Stimulated activated naive CD8-positive, alpha-beta T cell treated with anti-CD3 and anti-CD28 coated beads, Interleukin-15, Interleukin-2, amounts not matched to agents 100 ng/mL and 50 ng/mL, for 24 hours (primary cell): Measurements from ENCODE around the gene EMC9.

Experiments used
- H3K27ac Mint-ChIP-seq: one replicate; pipeline ENCODE4 v1.8.0; 2021; ENCODE audit warnings: mild to moderate bottlenecking, mixed read lengths
- H3K27me3 Mint-ChIP-seq: one replicate; pipeline ENCODE4 v1.8.0; 2021; ENCODE audit warnings: mixed read lengths
- H3K36me3 Mint-ChIP-seq: one replicate; pipeline ENCODE4 v1.8.0; 2021; ENCODE audit warnings: low read depth, mixed read lengths
- H3K4me1 Mint-ChIP-seq: one replicate; pipeline ENCODE4 v1.8.0; 2021; ENCODE audit warnings: low read depth, mixed read lengths
- H3K4me3 Mint-ChIP-seq: one replicate; pipeline ENCODE4 v1.8.0; 2021; ENCODE audit warnings: mild to moderate bottlenecking, mixed read lengths
- H3K9me3 Mint-ChIP-seq: one replicate; pipeline ENCODE4 v1.8.0; 2021; ENCODE audit warnings: mixed read lengths

EMC9 gene

DNA sequence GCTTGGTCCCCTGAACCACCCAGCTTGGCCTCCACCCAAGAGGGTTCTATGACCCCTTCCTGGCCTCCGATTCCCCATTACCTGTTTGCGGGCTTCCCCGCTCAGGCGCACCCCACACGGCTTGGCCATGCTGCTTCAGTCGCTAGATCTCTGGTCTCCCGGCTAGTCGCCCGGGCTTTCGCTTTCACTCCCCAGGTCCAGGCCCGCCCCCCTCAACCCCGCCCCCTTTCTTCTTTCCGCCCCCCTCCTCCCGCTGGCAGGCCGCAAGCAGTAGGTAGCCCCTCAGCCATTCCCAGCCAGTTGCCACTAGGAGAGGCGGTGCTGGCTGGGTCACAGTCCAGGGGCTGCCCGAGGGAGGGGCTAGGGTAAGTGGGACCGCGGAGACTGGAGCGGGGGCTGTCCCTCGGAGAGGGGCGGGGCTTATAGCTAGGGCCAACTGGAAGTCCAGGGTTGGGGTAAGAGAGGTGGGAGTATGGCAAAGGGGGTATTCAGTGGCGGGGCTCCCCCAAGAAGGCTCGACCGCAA, 5.1 kb upstream of the EMC9 start, which contains the start of gene PSME2:
Gene PSME2, minus strand, starts transcription at position 158 of the 525 bp plus-strand sequence. Its CDS starts 29 bp downstream, at position 129.
- H3K4me1 Mint-ChIP-seq, result peaks cover 68% of the 10 kb centered on the region
- H3K4me3 Mint-ChIP-seq, result peak within 1 kb of the TSS; percentile 99
- no peaks in the 10 kb centered on the region for H3K27me3 Mint-ChIP-seq
- H3K36me3 Mint-ChIP-seq, result peaks cover 69% of the 10 kb centered on the region
- H3K27ac Mint-ChIP-seq, result peak within 1 kb of the TSS; percentile 98
- H3K9me3 Mint-ChIP-seq, result no peaks in the 10 kb centered on the region

GRCh38 chr14:24145690-24146452, 4.5 kb upstream of the EMC9 start:
- Mint-ChIP-seq H3K9me3 (no peaks in the 10 kb centered on the region), H3K4me3 (peak overlapping the region; percentile 99), H3K4me1 (peaks cover 68% of the 10 kb centered on the region), H3K27me3 (no peaks in the 10 kb centered on the region), H3K27ac (peak overlapping the region; percentile 98), H3K36me3 (peaks cover 64% of the 10 kb centered on the region)

DNA sequence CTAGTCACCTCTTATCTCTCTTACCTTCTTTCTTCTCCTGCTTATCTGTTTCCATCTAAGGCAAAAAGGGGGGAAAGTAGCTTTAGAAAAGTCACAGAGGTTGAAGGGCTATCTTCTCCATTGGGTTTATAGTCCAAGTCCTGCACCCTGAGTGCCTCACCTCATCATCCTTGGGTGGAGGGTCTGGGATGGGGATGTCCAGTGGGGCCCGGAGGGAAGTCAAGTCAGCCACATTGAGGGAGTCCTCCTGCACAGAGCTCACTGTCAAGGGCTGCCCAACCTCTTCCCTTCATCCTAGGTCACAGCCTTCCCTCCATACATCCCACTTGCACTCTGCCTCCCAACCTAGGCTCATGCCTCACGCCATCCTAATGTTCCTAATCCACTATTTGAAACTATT, 3.8 kb upstream of the EMC9 start:
- no peaks in the 10 kb centered on the region for H3K9me3 Mint-ChIP-seq
- H3K36me3 Mint-ChIP-seq, result peaks cover 63% of the 10 kb centered on the region
- H3K4me1 Mint-ChIP-seq, result peaks cover 61% of the 10 kb centered on the region
- H3K27ac Mint-ChIP-seq, result peak overlapping the region; percentile 98
- H3K27me3 Mint-ChIP-seq, result no peaks in the 10 kb centered on the region
- H3K4me3 Mint-ChIP-seq, result peak overlapping the region; percentile 99

DNA sequence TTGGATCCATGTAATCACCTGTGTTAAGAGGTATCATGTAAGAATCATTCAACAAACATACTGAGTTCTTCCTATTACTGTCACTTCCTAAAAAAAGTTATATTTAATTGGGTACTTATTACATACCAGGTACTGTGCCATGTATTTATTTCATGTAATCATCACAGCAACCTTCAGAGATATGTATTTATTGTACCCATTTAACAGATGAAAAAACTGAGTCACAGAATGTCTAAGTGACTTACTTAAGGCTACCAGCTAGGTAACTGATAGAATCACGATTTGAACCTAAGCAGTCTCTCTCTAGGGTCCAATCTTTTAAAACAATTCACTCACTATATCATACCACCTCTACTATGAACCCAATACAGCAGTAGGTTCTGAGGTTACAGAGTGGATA, 3.1 kb upstream of the EMC9 start:
- H3K4me1 Mint-ChIP-seq, result peaks cover 62% of the 10 kb centered on the region
- H3K27ac Mint-ChIP-seq, result peak overlapping the region; percentile 98

DNA sequence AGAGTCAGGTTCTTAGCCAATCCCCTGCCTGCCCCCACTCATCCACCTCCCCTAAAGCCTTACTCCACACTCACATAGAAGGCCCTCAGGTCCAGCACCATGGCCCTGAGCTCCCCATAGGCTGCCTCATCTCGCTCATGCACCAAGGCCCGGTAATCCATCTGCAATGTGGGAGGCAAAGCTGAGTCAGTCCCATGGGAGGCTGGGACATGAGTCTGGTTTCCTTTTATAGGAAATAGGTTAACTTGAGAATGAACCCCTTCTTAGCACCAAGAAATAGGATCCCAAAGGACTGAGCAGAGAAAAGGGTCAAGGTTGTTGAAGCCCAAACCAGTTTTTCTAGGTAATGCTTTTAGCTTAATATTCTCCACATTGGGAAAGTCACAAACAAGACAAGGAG, 2.1 kb upstream of the EMC9 start:
- Mint-ChIP-seq H3K4me1 (peaks cover 62% of the 10 kb centered on the region), H3K27me3 (no peaks in the 10 kb centered on the region), H3K27ac (peak overlapping the region; percentile 62), H3K36me3 (peaks cover 63% of the 10 kb centered on the region), H3K9me3 (no peaks in the 10 kb centered on the region), H3K4me3 (peak overlapping the region; percentile 53)

More for the DNA sequence above, 3.1 kb upstream of the EMC9 start:
- H3K9me3 Mint-ChIP-seq, result no peaks in the 10 kb centered on the region
- peak overlapping the region; percentile 99 for H3K4me3 Mint-ChIP-seq
- H3K36me3 Mint-ChIP-seq, result peaks cover 63% of the 10 kb centered on the region
- H3K27me3 Mint-ChIP-seq, result no peaks in the 10 kb centered on the region

DNA sequence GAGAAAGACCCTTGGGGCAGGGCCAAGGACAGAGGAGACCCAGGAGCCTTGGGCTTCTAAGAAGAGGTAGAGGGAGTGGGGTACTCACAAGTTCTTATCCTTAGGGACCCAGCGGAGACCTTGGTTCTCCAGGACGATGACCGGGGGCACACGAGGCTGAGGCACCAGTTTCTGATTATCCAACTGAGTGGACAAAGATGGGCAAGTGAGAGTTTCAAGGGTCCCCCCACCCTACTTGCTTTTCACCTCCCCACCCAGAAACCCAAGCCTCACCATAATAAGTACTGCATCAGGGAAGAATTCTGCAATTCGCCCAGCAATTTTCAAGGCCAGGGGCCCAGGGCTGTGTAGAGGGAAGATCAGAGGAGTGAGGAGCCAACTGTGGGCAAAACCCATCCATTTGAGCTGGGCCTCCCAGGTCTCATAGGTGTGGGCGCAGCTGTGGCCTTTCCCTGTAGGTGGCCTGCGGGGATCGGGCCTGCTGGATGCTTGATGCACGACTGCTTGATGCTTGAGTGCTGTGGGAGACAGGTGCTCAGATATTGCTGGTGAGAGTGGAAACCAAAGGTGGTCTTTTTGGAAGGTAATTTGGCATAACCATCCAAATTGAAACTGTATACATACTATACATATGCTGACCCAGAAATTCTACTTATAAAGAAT, 2.0 kb downstream of the EMC9 start:
- no peaks in the 10 kb centered on the region for H3K9me3 Mint-ChIP-seq
- H3K36me3 Mint-ChIP-seq, result peaks cover 62% of the 10 kb centered on the region
- peak overlapping the region; percentile 72 for H3K27ac Mint-ChIP-seq
- H3K27me3 Mint-ChIP-seq, result no peaks in the 10 kb centered on the region
- peaks cover 67% of the 10 kb centered on the region for H3K4me1 Mint-ChIP-seq
- H3K4me3 Mint-ChIP-seq, result peak overlapping the region; percentile 98

DNA sequence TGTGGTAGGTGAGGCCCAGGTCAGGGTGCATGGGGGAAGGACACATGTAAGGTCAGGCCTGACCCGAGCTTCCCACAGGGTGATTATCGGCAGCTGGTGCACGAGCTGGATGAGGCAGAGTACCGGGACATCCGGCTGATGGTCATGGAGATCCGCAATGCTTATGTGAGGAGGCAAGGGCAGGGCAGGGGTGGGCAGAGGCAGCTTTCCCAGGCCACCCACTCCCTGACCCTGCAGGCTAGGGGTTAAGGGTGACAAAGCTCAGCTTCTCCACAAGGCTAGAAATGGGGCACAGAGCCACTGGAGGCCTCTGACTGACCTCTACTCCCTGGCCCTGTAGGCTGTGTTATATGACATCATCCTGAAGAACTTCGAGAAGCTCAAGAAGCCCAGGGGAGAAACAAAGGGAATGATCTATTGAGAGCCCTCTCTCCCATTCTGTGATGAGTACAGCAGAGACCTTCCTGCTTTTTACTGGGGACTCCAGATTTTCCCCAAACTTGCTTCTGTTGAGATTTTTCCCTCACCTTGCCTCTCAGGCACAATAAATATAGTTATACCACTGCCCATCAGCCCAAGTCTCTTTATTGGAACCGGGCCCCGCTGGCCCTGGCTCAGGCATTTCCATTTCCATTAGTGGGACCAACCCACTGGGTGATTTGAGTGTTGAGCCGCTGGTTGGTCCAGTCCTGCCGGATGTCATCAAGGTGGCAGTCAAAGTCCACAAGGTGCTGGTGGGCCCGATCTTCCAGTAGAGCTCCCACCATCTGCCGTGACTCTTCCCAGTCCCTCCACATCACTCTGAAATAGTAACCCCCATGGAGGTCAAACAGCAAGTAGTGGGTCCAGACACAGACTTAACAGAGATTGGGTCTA, 2.8 kb downstream of the EMC9 start:
- peak overlapping the region; percentile 72 for H3K27ac Mint-ChIP-seq
- peaks cover 62% of the 10 kb centered on the region for H3K4me1 Mint-ChIP-seq
- H3K4me3 Mint-ChIP-seq, result peak overlapping the region; percentile 98
- peaks cover 57% of the 10 kb centered on the region for H3K36me3 Mint-ChIP-seq
- H3K27me3 Mint-ChIP-seq, result no peaks in the 10 kb centered on the region
- H3K9me3 Mint-ChIP-seq, result no peaks in the 10 kb centered on the region

DNA sequence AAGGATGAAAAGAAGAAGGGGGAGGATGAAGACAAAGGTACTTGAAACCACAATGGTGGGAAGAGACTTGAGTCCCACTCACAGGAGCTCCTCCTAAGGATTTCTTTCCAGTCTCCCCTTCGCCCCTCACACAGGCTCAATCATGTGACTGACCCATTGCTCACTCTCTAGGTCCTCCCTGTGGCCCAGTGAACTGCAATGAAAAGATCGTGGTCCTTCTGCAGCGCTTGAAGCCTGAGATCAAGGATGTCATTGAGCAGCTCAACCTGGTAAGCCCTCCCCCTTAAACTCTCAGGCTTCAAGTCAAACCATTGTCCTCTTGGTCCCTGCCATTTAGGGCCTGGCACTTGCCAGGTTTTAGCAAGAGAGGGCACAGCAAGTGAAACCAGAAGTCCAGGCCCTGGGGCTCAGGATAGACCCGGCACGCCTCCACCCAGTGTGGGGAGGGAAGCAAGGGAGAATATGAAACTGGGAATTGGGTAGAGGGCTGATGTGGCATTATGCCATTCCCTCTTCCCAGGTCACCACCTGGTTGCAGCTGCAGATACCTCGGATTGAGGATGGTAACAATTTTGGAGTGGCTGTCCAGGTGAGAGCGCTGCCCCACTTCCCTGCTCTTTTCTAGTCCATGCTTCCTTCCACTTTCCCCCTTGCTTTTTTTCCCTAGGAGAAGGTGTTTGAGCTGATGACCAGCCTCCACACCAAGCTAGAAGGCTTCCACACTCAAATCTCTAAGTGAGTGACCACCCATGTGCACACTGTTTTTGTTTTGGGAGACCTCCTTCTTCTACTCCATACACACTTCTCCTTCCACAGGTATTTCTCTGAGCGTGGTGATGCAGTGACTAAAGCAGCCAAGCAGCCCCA, 3.6 kb downstream of the EMC9 start:
- peak overlapping the region; percentile 95 for H3K4me3 Mint-ChIP-seq
- peaks cover 48% of the 10 kb centered on the region for H3K36me3 Mint-ChIP-seq
- peaks cover 58% of the 10 kb centered on the region for H3K4me1 Mint-ChIP-seq
- H3K27ac Mint-ChIP-seq, result peak overlapping the region; percentile 96
- no peaks in the 10 kb centered on the region for H3K9me3 Mint-ChIP-seq
- H3K27me3 Mint-ChIP-seq, result no peaks in the 10 kb centered on the region

DNA sequence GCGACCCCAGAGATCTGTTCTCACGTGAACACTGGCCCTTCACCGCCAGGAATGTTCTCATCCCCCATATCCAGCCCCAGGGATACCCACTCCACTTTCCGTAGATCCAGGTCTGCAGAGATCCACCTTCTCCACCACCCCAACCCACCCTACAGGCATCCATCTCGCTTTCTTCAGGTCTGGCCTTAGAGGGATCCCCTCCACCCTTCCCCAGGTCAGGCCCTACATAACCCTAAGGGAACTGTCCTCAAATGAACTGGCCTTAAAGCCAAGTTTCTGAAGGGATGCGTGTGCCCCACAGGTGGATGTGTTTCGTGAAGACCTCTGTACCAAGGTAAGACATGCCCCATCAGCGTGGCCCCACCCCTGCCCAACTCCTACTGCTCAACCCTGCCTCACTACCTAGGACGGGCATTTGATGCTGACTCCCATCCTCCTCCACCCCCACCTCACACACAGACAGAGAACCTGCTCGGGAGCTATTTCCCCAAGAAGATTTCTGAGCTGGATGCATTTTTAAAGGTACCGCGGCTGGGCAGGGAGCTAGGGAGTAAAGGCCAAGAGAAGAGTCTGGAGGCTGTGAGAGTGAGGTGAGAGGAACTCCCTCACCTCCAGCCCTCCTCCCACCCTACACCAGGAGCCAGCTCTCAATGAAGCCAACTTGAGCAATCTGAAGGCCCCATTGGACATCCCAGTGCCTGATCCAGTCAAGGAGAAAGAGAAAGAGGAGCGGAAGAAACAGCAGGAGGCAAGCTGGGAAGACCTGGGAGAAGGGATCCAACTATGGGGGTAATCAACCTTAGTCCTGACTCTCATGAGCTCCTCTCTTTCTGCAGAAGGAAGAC, 4.5 kb downstream of the EMC9 start:
- Mint-ChIP-seq H3K27ac (peak overlapping the region; percentile 96), H3K4me1 (peaks cover 60% of the 10 kb centered on the region), H3K27me3 (no peaks in the 10 kb centered on the region), H3K9me3 (no peaks in the 10 kb centered on the region), H3K36me3 (peaks cover 44% of the 10 kb centered on the region), H3K4me3 (peak overlapping the region; percentile 95)

GRCh38 chr14:24135834-24136683, 5.3 kb downstream of the EMC9 start, which contains the start of gene PSME1:
TSS of gene PSME1 (plus strand) at chr14:24136194. CDS start at chr14:24136263, 69 bp downstream.
- no peaks in the 10 kb centered on the region for H3K27me3 Mint-ChIP-seq
- peak within 1 kb of the TSS; percentile 96 for H3K27ac Mint-ChIP-seq
- no peaks in the 10 kb centered on the region for H3K9me3 Mint-ChIP-seq
- peaks cover 43% of the 10 kb centered on the region for H3K36me3 Mint-ChIP-seq
- H3K4me1 Mint-ChIP-seq, result peaks cover 59% of the 10 kb centered on the region
- H3K4me3 Mint-ChIP-seq, result peak within 1 kb of the TSS; percentile 95

DNA sequence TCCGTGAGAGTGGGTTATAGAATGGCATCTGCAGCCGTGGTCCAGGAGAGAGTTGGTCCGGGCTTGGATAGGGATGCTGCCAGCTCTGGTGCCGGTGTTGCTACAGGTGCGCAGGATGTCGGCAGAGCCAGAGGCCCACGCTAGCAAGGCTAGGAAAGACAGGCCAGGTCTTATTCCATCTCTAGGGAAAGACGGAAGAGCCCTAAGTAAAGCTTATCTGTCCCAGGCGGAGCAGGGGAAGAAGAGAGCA, 5.9 kb downstream of the EMC9 start:
- Mint-ChIP-seq H3K27ac (peak overlapping the region; percentile 80), H3K4me3 (peak overlapping the region; percentile 95), H3K36me3 (peaks cover 38% of the 10 kb centered on the region), H3K4me1 (peaks cover 59% of the 10 kb centered on the region), H3K9me3 (no peaks in the 10 kb centered on the region), H3K27me3 (no peaks in the 10 kb centered on the region)

DNA sequence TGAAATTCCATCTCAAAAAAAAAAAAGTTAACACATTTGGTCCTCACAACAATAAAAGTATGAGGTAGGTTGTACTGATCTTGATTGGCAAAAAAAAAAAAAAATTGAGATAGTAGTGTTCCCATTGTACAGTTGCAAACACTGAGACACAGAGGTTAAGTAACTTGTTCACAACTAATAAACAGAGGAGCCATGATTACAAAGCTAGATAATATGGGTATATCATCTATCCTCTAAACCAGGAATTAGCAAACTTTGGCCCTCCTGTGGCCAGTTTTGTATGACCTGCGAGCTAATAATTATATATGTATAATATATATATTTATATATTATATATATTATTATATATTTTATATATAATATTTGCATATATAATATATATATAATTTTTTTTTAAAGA, 7.7 kb downstream of the EMC9 start:
- Mint-ChIP-seq H3K9me3 (no peaks in the 10 kb centered on the region), H3K27me3 (no peaks in the 10 kb centered on the region), H3K36me3 (peaks cover 23% of the 10 kb centered on the region), H3K27ac (no peak overlapping the region), H3K4me3 (no peak overlapping the region), H3K4me1 (peaks cover 46% of the 10 kb centered on the region)

GRCh38 chr14:24132976-24133375, 8.4 kb downstream of the EMC9 start:
- Mint-ChIP-seq H3K27me3 (no peaks in the 10 kb centered on the region), H3K4me3 (no peak overlapping the region), H3K36me3 (peaks cover 15% of the 10 kb centered on the region), H3K9me3 (no peaks in the 10 kb centered on the region), H3K27ac (peak overlapping the region; percentile 82), H3K4me1 (peaks cover 39% of the 10 kb centered on the region)
